Fibroblast of skin of back (primary cell): Measurements from ENCODE around the gene HNRNPAB.
"Not testable (repeated sequence)": the region's sequence is repeated elsewhere in the genome, so short reads cannot be mapped to it uniquely, and the experiment has no call there.

Source experiments
- DNase-seq: peaks from one replicate; pipeline ENCODE4 v3.0.0-alpha.2; 2013

Gene HNRNPAB

GRCh38 chr5:178231539-178232123 lies 27.3 kb downstream of the HNRNPAB start:
- DNase-seq: no peak

- DNase-seq: peak; percentile 74
Observed at GRCh38 chr5:178232124-178232919, 28.0 kb downstream of the HNRNPAB start, which contains the start of gene PHYKPL. TSS of gene PHYKPL (minus strand) at chr5:178232802. CDS start at chr5:178232550, 252 bp downstream.

- no peak for DNase-seq
Observed at GRCh38 chr5:178232920-178233429, 28.6 kb downstream of the HNRNPAB start.

- no peak for DNase-seq
Observed at GRCh38 chr5:178234121-178234749, 29.9 kb downstream of the HNRNPAB start.

- peak; percentile 60 for DNase-seq
Observed at GRCh38 chr5:178234750-178235587, 30.6 kb downstream of the HNRNPAB start.

GRCh38 chr5:178235588-178235974 lies 31.2 kb downstream of the HNRNPAB start:
- no peak for DNase-seq

- DNase-seq: no peak
Observed at GRCh38 chr5:178236126-178236525, 31.8 kb downstream of the HNRNPAB start.

- DNase-seq: peak; percentile 43
Observed at GRCh38 chr5:178236679-178237078, 32.3 kb downstream of the HNRNPAB start.

- DNase-seq: no peak
Observed at GRCh38 chr5:178237431-178238312, 33.3 kb downstream of the HNRNPAB start.

GRCh38 chr5:178238313-178238635 lies 33.9 kb downstream of the HNRNPAB start:
- DNase-seq: no peak

GRCh38 chr5:178238711-178239592 lies 34.6 kb downstream of the HNRNPAB start:
- DNase-seq: no peak

- not testable (repeated sequence) for DNase-seq
Observed at GRCh38 chr5:178239626-178240301, 35.4 kb downstream of the HNRNPAB start.

GRCh38 chr5:178240341-178240741 lies 36.0 kb downstream of the HNRNPAB start:
- no peak for DNase-seq

GRCh38 chr5:178240766-178241165 lies 36.4 kb downstream of the HNRNPAB start:
- DNase-seq: no peak

GRCh38 chr5:178241231-178241663 lies 36.9 kb downstream of the HNRNPAB start:
- DNase-seq: no peak

GRCh38 chr5:178241688-178242231 lies 37.4 kb downstream of the HNRNPAB start:
- no peak for DNase-seq

- no peak for DNase-seq
Observed at GRCh38 chr5:178242416-178242815, 38.1 kb downstream of the HNRNPAB start.

- peak; percentile 42 for DNase-seq
Observed at GRCh38 chr5:178244576-178244975, 40.2 kb downstream of the HNRNPAB start.

GRCh38 chr5:178245389-178245788 lies 41.1 kb downstream of the HNRNPAB start:
- no peak for DNase-seq
